ENCODE data around the gene SEL1L3. TPM values are rescaled to one million over a fixed set of nuclear protein-coding genes. Genes with fewer than 3 reads are reported as not detected.
"Not testable (repeated sequence)": the region's sequence is repeated elsewhere in the genome, so short reads cannot be mapped to it uniquely, and the experiment has no call there.

Gene SEL1L3
- total RNA-seq, 1 experiment from 2014 or later, result 5.0 TPM

- peak; percentile 40 for DNase-seq (ENCODE audit: low read depth)
Observed at GRCh38 chr4:25879991-25880651, 17.3 kb upstream of the SEL1L3 start.

DNA sequence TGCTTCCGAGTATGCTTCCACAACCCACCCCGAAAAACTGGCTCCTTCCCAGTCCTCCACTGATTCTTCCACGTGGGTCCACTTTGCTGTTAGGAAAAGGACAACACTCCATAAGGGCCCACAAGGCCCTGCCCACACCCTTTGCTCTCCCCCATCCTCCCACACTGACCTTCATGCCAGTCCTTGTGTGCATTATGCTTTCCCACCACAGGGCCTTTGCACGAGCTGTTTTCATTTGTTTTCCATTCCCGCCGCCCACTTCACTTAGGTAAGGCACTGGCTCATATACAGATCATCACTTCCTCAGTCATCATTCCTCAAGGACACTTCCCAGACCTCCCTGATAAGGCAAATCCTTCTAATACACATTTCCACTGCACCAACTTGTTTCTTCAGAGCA, 16.8 kb upstream of the SEL1L3 start:
- no peak for DNase-seq (ENCODE audit: low read depth)

GRCh38 chr4:25879091-25879584, 16.4 kb upstream of the SEL1L3 start:
- no peak for DNase-seq (ENCODE audit: low read depth)

DNA sequence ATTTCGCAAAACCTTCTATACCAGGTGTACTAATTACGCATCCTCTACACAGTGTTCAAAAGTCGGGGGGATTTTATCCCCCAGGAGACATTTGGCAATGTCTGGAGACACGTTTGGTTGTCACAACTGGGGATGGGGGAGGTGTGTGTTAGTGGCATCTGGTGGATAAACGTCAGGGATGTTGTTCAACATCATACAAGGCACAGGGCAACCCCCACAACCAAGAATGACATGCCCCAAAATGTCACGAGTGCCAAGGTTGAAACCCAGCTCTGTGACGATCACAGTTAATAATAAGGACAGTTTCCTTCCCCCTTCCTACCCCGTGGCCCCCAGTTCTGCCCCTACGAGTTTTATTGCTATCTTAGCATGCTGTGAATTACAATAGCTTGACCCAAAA, 15.9 kb upstream of the SEL1L3 start:
- no peak for DNase-seq (ENCODE audit: low read depth)

DNA sequence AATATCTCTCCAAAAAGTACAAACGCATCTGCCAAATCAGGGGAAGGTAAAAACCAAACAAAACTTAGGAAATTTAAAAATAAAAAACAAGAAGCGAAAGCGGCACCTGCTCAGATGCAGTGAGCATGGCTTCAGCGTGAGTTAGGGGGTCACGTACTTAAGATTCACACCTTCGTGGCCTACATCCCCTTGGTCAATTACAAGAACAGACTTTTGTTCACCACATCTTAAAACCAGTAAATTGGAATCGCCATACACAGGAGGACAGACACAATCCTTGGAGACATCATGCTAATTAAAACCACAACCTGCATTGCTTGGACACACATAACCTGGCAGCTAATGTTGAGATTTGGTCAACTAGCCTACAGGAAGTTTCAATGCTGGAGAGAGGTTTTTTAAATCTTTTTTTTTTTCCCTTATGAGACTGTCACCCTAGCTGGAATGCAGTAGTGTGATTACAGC, 12.5 kb upstream of the SEL1L3 start:
- DNase-seq (ENCODE audit: low read depth), result no peak

DNA sequence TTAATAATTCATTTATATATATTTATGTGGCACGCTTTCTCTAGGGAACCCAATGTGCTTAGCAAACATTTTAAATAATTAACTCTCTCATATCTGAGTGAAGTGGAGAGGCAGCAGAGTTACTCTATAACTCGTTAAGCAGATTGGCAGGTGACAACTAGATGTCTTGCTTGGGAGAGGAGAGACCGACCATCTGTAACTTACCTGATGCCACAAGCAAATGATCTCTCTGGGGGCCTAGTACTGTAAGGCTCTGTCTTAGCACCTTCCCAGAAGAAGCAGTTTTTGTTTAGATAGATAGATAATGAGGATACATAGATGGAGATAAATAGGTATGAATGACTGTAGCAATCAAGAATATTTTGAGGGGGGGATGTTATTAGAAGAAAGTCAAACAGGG, 11.9 kb upstream of the SEL1L3 start:
- no peak for DNase-seq (ENCODE audit: low read depth)

DNA sequence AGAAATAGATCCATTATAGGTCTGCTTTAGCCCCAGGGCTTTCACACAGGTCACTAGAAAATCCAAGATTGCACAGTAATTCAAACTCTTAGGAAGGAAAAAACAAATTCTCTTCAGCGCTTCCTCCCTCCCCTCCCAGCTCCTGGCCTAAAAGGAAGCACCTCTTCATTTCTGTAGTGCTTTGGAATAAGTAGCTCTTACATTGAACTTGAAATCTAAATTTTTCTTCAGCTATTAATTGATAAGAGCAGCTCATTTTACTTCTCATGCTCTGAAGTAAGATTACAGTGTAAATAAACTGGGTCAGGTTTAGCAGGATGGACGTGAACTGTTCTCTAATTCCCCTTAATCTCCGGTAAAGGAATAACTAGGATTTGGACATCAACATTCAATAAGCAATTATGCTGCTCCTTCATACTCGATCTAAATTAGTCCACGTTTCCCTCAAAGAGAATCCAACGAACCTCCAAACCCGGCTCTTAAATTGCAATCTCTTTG, 10.9 kb upstream of the SEL1L3 start:
- DNase-seq (ENCODE audit: low read depth), result no peak

DNA sequence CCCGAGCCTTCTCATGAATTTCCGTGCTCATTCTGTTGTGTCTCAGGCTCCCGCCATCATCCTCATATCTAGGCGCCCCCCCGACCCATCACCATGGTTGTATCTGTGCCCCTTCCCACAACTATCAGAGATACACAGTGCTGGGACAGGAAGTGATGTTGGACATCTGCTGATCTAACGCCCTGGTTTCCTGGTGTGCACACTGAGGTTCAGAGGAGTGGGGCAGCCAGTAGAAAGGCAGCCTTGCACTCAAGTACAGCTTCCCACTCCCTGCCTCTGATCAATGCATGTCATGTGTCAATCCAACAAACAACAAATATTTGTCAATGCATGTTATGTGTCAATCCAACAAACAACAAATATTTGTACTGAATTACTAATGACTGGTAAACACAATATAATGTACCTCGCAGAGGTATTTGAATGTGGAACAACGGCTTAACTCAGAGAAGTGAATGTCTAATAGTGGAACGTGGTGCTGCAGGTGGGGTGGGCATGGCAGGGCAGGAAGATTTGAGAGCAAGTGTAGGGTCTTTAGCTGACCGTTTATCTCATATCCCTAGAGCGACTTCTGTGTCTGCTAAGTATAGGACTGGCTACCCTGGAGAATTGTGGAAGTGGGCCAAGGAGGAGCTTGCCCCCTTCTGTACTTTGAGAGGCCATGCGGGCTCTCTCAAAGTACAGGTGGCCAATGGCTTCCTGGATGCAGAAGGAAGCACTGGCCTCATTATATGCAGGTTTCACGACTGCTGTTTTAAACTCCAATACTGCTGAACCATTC, 10.3 kb upstream of the SEL1L3 start:
- no peak for DNase-seq (ENCODE audit: low read depth)

- DNase-seq (ENCODE audit: low read depth), result no peak
Observed at GRCh38 chr4:25870081-25870480, 7.3 kb upstream of the SEL1L3 start.

DNA sequence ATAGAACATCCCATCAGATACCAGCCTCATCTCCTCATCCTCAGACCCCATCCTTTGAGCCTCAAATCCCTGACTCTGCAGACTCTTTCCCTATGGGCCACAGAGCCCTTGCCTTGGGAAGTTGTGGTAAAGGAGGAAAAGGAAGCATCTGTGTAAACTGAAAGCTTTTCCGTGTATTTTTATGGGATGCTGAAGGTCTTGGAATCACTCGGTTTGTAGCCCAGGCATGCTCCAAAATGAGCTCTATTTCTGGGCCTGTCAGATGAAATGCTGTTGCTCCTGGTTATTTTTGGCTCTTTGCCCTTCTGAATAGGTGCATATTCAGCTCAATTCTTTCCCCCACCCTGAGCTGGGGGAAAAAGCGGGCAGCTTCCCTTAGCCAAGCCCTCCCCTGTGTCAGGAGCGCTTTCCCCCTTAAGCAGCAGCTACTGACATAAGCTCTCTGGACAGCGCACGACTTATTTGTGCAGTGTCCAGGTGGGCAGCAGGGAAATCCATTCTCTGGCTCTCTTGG, 5.0 kb upstream of the SEL1L3 start:
- DNase-seq (ENCODE audit: low read depth), result no peak

- DNase-seq (ENCODE audit: low read depth), result not testable (repeated sequence)
Observed at GRCh38 chr4:25866401-25866800, 3.6 kb upstream of the SEL1L3 start.

DNA sequence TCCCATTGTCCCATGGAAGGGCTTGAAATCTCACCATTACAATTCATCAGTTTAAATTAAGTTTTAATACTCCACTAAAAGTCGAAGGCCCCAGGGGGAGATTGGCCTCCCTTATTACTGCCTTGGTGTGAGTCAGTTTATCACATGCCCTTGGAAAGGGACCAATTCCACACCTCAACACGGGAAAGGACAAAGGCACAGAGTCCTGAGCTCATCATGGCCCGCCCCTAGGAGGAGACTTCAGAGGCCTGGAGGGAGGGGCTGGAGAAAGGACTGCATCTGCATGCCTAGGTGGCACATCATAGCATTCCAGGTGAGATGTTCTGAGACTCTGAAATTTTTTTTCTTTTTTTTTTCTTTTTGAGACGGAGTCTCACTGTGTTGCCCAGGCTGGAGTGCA, 2.8 kb upstream of the SEL1L3 start:
- DNase-seq (ENCODE audit: low read depth), result no peak

DNA sequence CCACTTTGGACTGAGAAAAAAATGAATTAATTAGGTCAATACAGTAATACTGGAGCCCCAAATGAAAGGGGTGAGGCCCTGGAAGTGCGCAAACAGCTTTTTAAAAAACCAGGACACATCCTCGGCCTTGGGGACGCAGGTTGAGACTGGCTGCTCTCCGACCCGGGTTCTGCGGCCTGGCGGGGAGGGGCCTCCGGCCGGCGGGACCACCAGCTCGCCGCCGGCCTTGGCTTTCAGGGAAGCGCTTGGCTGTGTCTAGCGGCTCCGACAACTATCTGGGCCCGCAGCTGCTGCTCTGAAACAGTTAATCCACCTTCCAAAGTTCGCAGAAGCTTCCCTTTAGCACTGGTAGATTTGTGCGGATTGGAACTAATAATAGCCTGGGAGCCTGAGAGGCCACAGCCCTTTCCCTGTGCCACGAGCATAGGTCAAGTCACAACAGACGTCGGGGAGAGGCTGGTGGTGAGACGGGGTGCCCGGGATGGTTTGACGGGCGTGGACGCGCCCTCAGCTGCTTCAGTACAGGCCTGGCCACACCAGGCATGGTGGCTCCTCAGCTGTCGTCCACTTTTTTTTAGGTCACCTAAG, 1.1 kb upstream of the SEL1L3 start:
- no peak for DNase-seq (ENCODE audit: low read depth)

DNA sequence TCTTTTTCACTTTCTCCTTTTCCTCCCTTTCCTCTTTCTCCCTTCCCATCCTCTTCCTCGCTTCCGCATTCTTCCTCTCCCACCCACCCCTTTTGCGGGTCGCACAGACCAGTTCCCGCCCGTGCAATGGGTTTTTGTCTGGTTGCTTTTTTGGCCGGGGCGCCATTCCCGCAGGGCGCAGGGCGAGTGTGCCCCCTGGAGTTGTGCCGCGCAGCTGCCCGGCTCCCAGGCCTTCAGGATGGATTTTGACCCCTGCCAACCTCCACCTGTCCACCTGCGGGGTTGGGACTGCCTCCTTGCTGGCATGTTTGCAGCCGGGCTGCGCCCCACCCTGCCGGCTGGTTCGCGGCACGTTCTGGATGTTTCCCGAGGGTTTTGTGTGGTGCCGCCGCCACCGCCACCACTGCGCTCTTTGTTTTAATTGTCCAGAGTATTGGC, 578 bp upstream of the SEL1L3 start:
- DNase-seq (ENCODE audit: low read depth), result no peak

- DNase-seq (ENCODE audit: low read depth), result no peak
Observed at GRCh38 chr4:25861951-25862410, 807 bp downstream of the SEL1L3 start.

- no peak for DNase-seq (ENCODE audit: low read depth)
Observed at GRCh38 chr4:25861280-25861950, 1.4 kb downstream of the SEL1L3 start.

GRCh38 chr4:25860586-25861279, 2.1 kb downstream of the SEL1L3 start:
- no peak for DNase-seq (ENCODE audit: low read depth)

- no peak for DNase-seq (ENCODE audit: low read depth)
Observed at GRCh38 chr4:25859429-25860148, 3.2 kb downstream of the SEL1L3 start.

DNA sequence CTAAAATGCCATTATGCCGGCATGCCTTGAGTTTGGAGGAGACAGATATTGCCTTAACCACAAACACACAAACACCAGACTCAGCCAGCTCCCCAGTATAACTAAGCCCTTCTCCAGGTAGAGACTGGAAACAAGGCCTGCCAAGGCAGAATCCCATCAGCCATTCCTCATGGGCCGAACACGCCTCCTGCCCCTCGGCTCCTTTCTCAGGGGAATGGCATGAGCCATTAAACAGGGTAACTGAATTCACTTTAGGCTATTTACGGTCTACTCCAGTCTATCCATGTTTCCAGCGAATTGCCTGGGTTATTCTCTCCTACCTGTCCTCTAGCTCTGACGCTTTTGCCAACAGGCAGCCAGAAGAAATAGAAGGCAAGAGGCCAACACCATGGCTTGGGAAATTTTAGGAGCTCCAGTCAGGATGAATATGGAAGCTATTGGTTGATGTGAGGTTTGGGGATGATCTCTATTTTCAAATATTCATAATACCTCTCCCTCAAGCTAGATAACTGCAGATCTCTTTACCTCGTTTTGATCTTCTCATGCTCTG, 4.9 kb downstream of the SEL1L3 start:
- DNase-seq (ENCODE audit: low read depth), result no peak

DNA sequence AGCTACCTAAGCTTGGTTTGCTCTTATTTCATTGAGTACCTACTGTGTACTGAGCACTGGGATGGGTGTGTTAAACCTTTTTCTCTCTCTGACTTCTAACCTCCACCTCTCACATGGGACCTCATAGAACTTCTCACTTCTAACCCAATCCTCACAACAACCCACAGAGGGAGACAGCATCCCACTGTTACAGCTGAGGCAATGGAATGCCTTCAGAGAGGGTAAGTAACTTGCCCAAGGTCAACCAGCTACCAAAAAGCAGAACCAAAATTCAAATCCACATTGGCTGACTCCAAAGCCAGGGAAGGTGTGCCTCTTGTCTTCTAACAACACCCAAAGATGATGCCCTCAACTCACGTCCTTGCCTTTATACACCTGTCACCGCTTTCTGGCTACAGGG, 5.4 kb downstream of the SEL1L3 start:
- peak; percentile 18 for DNase-seq (ENCODE audit: low read depth)
